Liver (tissue), 3 donors: ENCODE measurements around the gene GPR15.
"Not testable (repeated sequence)": the region's sequence is repeated elsewhere in the genome, so short reads cannot be mapped to it uniquely, and the experiment has no call there.

Experiments used
- RAD21 ChIP-seq, 2 donors: IDR thresholded peaks; 2 replicates each; pipeline ENCODE4 v1.6.1; 2016; ENCODE audit warnings: antibody characterized with exemption in 2 of 2, mild to moderate bottlenecking in 2 of 2
- TAF1 ChIP-seq: conservative IDR thresholded peaks from 2 replicates; pipeline ENCODE4 v1.6.1; 2016; ENCODE audit warnings: antibody characterized with exemption, mild to moderate bottlenecking
- YY1 ChIP-seq: IDR thresholded peaks from 2 replicates; pipeline ENCODE4 v1.6.1; 2016; ENCODE audit warnings: antibody characterized with exemption, mild to moderate bottlenecking
- TF ChIP-seq, protein P1 (sequence below): fragments of 150-350 bp; IDR thresholded peaks from 2 replicates; pipeline ENCODE4 v1.5.1; 2017; ENCODE audit warnings: improper control_type of control experiment, low read depth, low read length; ENCODE audit not compliant: missing input control
- donor health status: healthy.
- donor health status: healthy.

DNA sequence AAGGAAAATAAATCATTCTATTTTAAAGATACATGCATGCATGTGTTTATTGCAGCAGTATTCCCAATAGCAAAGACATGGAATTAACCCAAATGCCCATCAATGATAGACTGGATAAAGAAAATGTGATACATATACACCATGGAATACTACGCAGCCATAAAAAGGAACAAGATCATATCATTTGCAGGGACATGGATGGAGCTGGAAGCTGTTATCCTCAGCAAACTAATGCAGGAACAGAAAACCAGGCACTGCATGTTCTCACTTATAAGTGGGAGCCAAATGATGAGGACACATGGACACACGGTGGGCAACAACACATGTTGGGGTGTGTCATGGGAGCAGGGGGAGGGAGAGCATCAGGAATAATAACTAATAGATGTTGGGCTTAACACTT is 28.0 kb downstream of the GPR15 start:
- TF ChIP-seq, protein P1, sequence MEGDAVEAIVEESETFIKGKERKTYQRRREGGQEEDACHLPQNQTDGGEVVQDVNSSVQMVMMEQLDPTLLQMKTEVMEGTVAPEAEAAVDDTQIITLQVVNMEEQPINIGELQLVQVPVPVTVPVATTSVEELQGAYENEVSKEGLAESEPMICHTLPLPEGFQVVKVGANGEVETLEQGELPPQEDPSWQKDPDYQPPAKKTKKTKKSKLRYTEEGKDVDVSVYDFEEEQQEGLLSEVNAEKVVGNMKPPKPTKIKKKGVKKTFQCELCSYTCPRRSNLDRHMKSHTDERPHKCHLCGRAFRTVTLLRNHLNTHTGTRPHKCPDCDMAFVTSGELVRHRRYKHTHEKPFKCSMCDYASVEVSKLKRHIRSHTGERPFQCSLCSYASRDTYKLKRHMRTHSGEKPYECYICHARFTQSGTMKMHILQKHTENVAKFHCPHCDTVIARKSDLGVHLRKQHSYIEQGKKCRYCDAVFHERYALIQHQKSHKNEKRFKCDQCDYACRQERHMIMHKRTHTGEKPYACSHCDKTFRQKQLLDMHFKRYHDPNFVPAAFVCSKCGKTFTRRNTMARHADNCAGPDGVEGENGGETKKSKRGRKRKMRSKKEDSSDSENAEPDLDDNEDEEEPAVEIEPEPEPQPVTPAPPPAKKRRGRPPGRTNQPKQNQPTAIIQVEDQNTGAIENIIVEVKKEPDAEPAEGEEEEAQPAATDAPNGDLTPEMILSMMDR, result not testable (repeated sequence)
- not testable (repeated sequence) for TF ChIP-seq RAD21 (IDR thresholded peaks at IDR 0.05); TAF1; YY1
